HUDEP-2 (cell line): ENCODE measurements around the gene VPS52.

Experiments used
- DNase-seq, 76 experiments: peaks; one replicate each; lab custom pipeline; 2025; ENCODE audit not compliant: unreplicated experiment in 76 of 76; lab: John Stamatoyannopoulos, UW

Gene VPS52

GRCh38 chr6:33215271-33216116, 56.2 kb downstream of the VPS52 start:
- DNase-seq = no peak

- DNase-seq = no peak
Observed at GRCh38 chr6:33213989-33214335, 57.7 kb downstream of the VPS52 start.

- no peak for DNase-seq
Observed at GRCh38 chr6:33213166-33213988, 58.3 kb downstream of the VPS52 start.

- no peak for DNase-seq
Observed at GRCh38 chr6:33212857-33213165, 58.9 kb downstream of the VPS52 start.

GRCh38 chr6:33211666-33212422, 59.8 kb downstream of the VPS52 start:
- peak in 4 of 76 experiments; percentile 14 to 24 (median 16) for DNase-seq

DNA sequence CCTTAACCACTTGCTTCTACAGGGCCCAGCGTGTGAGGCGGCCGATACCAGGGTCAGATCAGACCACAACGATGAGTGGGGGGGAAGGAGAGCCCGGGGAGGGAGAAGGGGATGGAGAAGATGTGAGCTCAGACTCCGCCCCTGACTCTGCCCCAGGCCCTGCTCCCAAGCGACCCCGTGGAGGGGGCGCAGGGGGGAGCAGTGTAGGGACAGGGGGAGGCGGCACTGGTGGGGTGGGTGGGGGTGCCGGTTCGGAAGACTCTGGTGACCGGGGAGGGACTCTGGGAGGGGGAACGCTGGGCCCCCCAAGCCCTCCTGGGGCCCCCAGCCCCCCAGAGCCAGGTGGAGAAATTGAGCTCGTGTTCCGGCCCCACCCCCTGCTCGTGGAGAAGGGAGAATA, 60.5 kb downstream of the VPS52 start:
- no peak for DNase-seq

DNA sequence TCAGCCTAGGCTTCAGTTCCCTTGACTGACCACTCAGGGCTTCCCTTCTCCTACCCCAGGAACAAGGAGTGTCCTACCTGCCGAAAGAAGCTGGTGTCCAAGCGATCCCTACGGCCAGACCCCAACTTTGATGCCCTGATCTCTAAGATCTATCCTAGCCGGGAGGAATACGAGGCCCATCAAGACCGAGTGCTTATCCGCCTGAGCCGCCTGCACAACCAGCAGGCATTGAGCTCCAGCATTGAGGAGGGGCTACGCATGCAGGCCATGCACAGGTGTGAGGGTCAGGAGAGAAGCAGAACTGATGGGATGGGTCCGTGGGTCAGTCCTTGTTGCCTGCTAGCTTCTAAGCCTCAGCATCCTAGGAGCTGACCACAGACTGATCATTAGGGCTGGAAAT, 61.8 kb downstream of the VPS52 start:
- DNase-seq = no peak

- DNase-seq = peak in 69 of 76 experiments; percentile 14 to 88 (median 73)
Observed at GRCh38 chr6:33208091-33208967, 63.3 kb downstream of the VPS52 start, which contains the start of gene RING1. RING1 (plus strand) TSS chr6:33208500; CDS start chr6:33208823, 323 bp downstream.

- peak in 19 of 76 experiments; percentile 16 to 77 (median 29) for DNase-seq
Observed at GRCh38 chr6:33207552-33208090, 64.1 kb downstream of the VPS52 start.

GRCh38 chr6:33206864-33207551, 64.7 kb downstream of the VPS52 start:
- DNase-seq = no peak

- DNase-seq = no peak
Observed at GRCh38 chr6:33206027-33206863, 65.4 kb downstream of the VPS52 start.

- peak in 5 of 76 experiments; percentile 16 to 53 (median 44) for DNase-seq
Observed at GRCh38 chr6:33205191-33206026, 66.3 kb downstream of the VPS52 start.

GRCh38 chr6:33204415-33205190, 67.1 kb downstream of the VPS52 start, which contains the start of gene HSD17B8:
HSD17B8 (plus strand) TSS chr6:33204655; CDS start chr6:33204669, 14 bp downstream.
- peak in 74 of 76 experiments; percentile 52 to 98 (median 92) for DNase-seq

DNA sequence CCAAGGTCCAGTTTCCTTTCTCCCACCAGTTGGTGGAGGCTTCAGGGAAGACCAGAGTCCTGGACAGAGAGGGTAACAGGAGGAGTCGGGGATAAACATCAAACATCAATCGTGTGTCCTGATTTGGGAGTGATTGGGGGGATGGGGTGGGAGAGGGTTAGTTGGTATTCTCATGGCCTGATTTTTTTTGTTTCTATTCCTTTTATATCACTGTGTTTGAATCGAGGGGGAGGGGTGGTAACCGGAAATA, 67.6 kb downstream of the VPS52 start:
- DNase-seq = no peak

DNA sequence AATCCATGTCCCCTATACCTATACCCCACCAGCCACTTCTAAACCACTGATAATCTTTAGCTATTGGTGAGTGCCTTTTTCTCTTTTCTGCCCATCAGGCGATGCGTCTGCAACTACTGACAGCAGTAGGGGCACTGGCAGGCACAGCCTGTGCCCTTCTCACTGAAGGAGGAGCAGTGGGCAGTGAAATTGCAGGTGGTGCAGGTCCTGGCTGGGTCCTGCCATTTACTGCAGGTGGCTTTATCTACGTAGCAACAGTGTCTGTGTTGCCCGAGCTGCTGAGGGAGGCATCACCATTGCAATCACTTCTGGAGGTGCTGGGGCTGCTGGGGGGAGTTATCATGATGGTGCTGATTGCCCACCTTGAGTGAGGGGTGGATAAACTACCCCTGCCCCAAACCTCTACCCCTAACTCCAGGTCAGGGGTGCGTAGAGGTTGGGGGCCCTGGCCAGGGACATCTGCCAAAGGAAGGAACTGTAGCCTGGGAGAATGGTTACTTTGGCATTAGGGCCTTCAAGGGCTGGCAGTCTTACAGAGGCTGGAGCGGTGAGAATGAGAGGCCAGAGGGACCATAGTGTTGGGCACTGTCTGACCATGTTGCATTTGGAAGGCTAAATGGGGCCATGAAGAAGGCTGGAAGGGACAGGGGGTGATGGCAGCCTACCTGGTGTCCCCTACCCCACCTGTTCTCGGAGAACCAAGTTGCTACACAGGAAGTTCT, 68.1 kb downstream of the VPS52 start:
- DNase-seq = no peak

GRCh38 chr6:33202799-33203198, 68.9 kb downstream of the VPS52 start:
- no peak for DNase-seq
